Bronchial epithelial cell (primary cell): Measurements from ENCODE around the gene THEM4. TPM values are rescaled to one million over a fixed set of nuclear protein-coding genes. Genes with fewer than 3 reads are reported as not detected.
A peak's percentile ranks its signal among the peaks of the same experiment; 100 is the strongest.
"Not testable (repeated sequence)": the region's sequence is repeated elsewhere in the genome, so short reads cannot be mapped to it uniquely, and the experiment has no call there.

Experiments used
- DNase-seq: peaks from one replicate; pipeline ENCODE4 v3.0.0-alpha.2; 2010; ENCODE audit warnings: low read depth
- FAIRE-seq: peaks from 2 replicates; lab custom pipeline; 2011; peaks lifted over from hg19 to GRCh38; lab: Jason Lieb, UNC
- H3K27me3 ChIP-seq: 2 replicates; pipeline ENCODE4 v1.5.1; 2011; ENCODE audit warnings: low read length; ENCODE audit not compliant: control insufficient read depth, insufficient read depth
- H3K36me3 ChIP-seq: 2 replicates; pipeline ENCODE4 v1.5.1; 2011; ENCODE audit warnings: low read length; ENCODE audit not compliant: control insufficient read depth, insufficient read depth
- H3K4me3 ChIP-seq: 2 replicates; pipeline ENCODE4 v1.5.1; 2011; ENCODE audit warnings: mild to moderate bottlenecking, low read depth, low read length, control low read depth
- CTCF ChIP-seq: IDR thresholded peaks from 2 replicates; pipeline ENCODE4 v1.5.1; 2011; ENCODE audit warnings: mild to moderate bottlenecking, moderate library complexity, low read length, control low read depth, inconsistent platforms; ENCODE audit not compliant: insufficient read depth, severe bottlenecking
- total RNA-seq: library from RNA; depleted of rRNA; stranded (reverse); fragments of >200 nt; gene quantifications from 2 replicates; pipeline ENCODE4 v1.2.1, GENCODE V29; 2014

Gene THEM4
- total RNA-seq, 1 donor from 2014 or later = 9.7 TPM

GRCh38 chr1:151855933-151856332 lies 53.4 kb downstream of the THEM4 start:
- no peak for DNase-seq
- TF ChIP-seq CTCF = no peak
- H3K27me3 ChIP-seq = no peaks in the 10 kb centered on the region
- no peak for FAIRE-seq
- no peak overlapping the region for H3K4me3 ChIP-seq
- no peaks in the 10 kb centered on the region for H3K36me3 ChIP-seq

GRCh38 chr1:151855516-151855915 lies 53.8 kb downstream of the THEM4 start:
- H3K36me3 ChIP-seq, DNase-seq, H3K27me3 ChIP-seq, FAIRE-seq, H3K4me3 ChIP-seq: not testable (repeated sequence)

- TF ChIP-seq CTCF = no peak
- DNase-seq = no peak
- no peak overlapping the region for H3K4me3 ChIP-seq
- no peak for FAIRE-seq
- no peaks in the 10 kb centered on the region for H3K27me3 ChIP-seq
- H3K36me3 ChIP-seq = no peaks in the 10 kb centered on the region
Observed at GRCh38 chr1:151854658-151855057, 54.7 kb downstream of the THEM4 start.

GRCh38 chr1:151853411-151853943 lies 55.8 kb downstream of the THEM4 start, which contains the start of gene THEM5:
THEM5 (minus strand) TSS chr1:151853712; CDS start chr1:151853565, 147 bp downstream.
- DNase-seq (no peak), FAIRE-seq (no peak)
- Histone ChIP-seq H3K4me3 (no peak within 1 kb of the TSS), H3K27me3 (no peaks in the 10 kb centered on the region), H3K36me3 (no peaks in the 10 kb centered on the region)
- TF ChIP-seq CTCF = no peak

GRCh38 chr1:151852733-151853132 lies 56.6 kb downstream of the THEM4 start:
- H3K36me3 ChIP-seq = no peaks in the 10 kb centered on the region
- FAIRE-seq (peak; percentile 66), DNase-seq (no peak)
- H3K4me3 ChIP-seq = no peak overlapping the region
- TF ChIP-seq CTCF = no peak
- H3K27me3 ChIP-seq = no peaks in the 10 kb centered on the region

GRCh38 chr1:151851886-151852285 lies 57.4 kb downstream of the THEM4 start:
- H3K36me3 ChIP-seq = no peaks in the 10 kb centered on the region
- no peak overlapping the region for H3K4me3 ChIP-seq
- no peaks in the 10 kb centered on the region for H3K27me3 ChIP-seq
- no peak for TF ChIP-seq CTCF
- DNase-seq = no peak
- no peak for FAIRE-seq
